ENCODE data around the gene FBXO44.

DNA sequence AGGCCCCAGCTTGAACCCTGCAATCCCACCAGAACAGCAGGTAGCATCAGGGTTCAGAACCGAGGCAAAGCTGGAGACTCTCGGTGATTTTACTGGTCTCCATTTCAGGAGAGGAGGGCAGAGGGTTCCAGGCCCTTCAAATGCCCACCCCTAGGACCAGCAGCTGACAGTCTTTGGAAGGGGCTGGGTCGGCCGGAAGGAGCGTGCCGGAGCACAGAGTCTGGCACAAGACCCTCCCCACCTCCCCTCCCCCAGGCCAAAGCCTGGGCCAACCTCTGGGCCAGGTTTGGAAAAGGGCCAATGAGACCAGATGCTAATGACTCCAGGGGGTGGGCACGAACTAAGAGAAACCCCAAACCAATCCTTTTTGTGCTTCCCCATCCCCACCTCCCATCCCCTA, 7.3 kb upstream of the FBXO44 start:
- TF ChIP-seq, protein P1, sequence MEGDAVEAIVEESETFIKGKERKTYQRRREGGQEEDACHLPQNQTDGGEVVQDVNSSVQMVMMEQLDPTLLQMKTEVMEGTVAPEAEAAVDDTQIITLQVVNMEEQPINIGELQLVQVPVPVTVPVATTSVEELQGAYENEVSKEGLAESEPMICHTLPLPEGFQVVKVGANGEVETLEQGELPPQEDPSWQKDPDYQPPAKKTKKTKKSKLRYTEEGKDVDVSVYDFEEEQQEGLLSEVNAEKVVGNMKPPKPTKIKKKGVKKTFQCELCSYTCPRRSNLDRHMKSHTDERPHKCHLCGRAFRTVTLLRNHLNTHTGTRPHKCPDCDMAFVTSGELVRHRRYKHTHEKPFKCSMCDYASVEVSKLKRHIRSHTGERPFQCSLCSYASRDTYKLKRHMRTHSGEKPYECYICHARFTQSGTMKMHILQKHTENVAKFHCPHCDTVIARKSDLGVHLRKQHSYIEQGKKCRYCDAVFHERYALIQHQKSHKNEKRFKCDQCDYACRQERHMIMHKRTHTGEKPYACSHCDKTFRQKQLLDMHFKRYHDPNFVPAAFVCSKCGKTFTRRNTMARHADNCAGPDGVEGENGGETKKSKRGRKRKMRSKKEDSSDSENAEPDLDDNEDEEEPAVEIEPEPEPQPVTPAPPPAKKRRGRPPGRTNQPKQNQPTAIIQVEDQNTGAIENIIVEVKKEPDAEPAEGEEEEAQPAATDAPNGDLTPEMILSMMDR (tag by site-specific recombination; IDR thresholded peaks at IDR 0.05), result no peak
- TF ChIP-seq ZEB2 (tag by site-specific recombination; IDR thresholded peaks at IDR 0.05) (no peak), BCL11B (tag by site-specific recombination; IDR thresholded peaks at IDR 0.05; ENCODE audit: low read depth) (no peak), ZNF558 (tag by site-specific recombination; IDR thresholded peaks at IDR 0.05) (no peak), BCL11A (tag by site-specific recombination; IDR thresholded peaks at IDR 0.05; ENCODE audit: low read depth) (no peak), ZNF660 (tag by site-specific recombination; IDR thresholded peaks at IDR 0.05) (no peak), ZNF473 (tag by site-specific recombination; IDR thresholded peaks at IDR 0.05) (no peak)
